Fibroblast of lung (primary cell): ENCODE data around the gene CACNG3.

Source experiments
- EZH2 ChIP-seq: IDR thresholded peaks from 2 replicates; pipeline ENCODE4 v1.5.1; 2012; ENCODE audit warnings: low read length, control low read depth, mild to moderate bottlenecking; ENCODE audit errors: missing control alignments
- TF ChIP-seq, protein P1 (sequence below), 2 donors: IDR thresholded peaks in 1 of 2; conservative IDR thresholded peaks in 1 of 2; 1 replicate in 1 of 2; 2 replicates in 1 of 2; pipeline ENCODE4 v1.5.1; 2011 to 2012; ENCODE audit warnings: low read length in 2 of 2, control low read depth in 1 of 2, inconsistent platforms in 1 of 2, low read depth in 1 of 2, mild to moderate bottlenecking in 1 of 2

DNA sequence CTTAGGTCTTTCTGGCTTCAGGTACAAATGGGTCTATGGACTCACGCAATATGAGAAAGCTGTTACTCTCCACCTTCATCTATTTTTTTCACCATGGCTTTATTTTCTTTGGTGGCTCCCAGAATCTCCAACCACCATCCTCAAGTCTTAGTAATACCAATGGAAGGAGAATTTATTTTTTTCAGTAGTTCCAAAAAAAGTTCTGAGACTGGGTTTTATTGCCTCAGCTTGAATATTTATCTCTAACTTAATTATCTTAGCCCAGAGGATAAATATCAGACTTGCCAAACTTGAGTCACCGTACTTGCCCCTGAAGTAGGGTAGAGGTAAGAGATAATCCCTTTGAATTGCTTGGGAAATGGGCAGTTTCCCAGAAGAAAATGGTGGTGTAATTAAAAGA, 23.2 kb upstream of the CACNG3 start:
- TF ChIP-seq, protein P1, sequence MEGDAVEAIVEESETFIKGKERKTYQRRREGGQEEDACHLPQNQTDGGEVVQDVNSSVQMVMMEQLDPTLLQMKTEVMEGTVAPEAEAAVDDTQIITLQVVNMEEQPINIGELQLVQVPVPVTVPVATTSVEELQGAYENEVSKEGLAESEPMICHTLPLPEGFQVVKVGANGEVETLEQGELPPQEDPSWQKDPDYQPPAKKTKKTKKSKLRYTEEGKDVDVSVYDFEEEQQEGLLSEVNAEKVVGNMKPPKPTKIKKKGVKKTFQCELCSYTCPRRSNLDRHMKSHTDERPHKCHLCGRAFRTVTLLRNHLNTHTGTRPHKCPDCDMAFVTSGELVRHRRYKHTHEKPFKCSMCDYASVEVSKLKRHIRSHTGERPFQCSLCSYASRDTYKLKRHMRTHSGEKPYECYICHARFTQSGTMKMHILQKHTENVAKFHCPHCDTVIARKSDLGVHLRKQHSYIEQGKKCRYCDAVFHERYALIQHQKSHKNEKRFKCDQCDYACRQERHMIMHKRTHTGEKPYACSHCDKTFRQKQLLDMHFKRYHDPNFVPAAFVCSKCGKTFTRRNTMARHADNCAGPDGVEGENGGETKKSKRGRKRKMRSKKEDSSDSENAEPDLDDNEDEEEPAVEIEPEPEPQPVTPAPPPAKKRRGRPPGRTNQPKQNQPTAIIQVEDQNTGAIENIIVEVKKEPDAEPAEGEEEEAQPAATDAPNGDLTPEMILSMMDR (conservative IDR thresholded peaks at IDR 0.05 in 1 of 2, IDR thresholded peaks at IDR 0.05 in 1 of 2; ENCODE audit: low read depth in 1 of 2, low read length in 2 of 2) = no peak
- TF ChIP-seq EZH2 = no peak
